CD4-positive, alpha-beta T cell treated with Interleukin-6 at 100 ng/mL for 8 hours (primary cell): ENCODE measurements around the gene FOXF2.

Experiments used
- DNase-seq: peaks from one replicate; pipeline ENCODE4 v3.0.0-alpha.2; 2020; ENCODE audit warnings: mixed read lengths, low spot score

FOXF2 gene

GRCh38 chr6:1407499-1407990 is 18.2 kb downstream of the FOXF2 start:
- no peak for DNase-seq

DNA sequence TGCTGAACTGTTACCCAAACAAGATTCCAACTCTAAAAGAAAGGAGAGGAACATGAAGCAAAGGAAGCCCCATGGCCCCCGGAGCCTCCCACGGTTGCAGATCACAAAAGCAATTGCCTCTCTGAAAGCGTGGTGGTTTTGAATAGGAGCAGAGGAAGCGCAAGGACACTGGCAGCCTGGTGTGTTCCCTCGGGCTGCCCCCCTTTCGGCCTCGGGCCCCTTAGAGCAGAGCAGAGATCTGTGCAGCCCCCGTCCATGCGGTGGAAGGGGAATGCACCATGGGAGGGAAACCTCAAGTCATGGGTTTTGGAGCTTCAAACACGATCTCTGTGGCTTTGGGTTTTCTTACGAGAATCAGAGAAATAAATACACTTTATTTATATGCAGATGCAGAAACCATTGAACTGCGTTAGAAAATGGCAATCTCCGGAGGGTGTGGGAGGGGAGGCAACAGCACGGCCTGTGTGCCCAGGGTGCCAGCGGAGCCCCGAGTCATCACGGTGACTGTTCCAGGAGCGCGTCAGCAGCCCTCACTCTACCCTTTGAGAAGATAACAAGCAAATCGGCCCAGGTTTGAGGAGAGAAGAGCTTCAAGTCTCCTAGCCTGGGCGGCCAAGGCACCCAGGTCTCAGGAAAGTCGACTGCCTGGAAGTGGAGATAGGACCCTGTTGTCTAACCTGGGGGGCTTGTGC is 20.5 kb downstream of the FOXF2 start:
- DNase-seq: no peak

- DNase-seq: no peak
Observed at GRCh38 chr6:1412901-1413300, 23.5 kb downstream of the FOXF2 start.

DNA sequence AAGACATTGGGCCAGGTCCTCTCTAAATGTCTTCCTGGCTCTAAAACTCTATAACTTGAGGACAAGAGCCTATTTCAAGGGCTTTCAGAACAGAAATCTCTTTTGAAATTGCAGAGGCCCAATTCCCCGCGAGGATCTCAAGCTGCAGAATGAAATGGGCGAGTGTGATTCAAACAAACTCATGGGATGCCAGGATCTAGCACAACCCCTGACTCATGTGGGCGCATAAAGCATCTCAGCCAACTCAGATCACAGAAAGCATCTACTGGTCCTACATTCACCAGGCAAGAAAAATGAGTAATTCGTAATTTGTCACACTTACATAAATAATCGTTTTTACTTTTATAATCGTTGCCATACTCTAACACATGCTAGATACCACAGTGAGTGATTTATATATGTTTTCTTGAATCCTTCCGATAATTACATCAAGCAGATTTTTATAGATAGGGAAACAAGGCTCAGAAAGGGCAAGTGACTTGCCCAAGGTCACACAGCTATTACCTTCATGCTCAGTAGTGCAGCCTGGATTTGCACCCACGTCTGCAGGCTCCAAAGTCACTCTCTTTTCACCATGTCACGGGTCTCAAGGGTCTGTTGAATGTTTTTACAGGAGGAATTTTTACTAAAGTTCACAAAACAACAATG is 26.2 kb downstream of the FOXF2 start:
- no peak for DNase-seq

DNA sequence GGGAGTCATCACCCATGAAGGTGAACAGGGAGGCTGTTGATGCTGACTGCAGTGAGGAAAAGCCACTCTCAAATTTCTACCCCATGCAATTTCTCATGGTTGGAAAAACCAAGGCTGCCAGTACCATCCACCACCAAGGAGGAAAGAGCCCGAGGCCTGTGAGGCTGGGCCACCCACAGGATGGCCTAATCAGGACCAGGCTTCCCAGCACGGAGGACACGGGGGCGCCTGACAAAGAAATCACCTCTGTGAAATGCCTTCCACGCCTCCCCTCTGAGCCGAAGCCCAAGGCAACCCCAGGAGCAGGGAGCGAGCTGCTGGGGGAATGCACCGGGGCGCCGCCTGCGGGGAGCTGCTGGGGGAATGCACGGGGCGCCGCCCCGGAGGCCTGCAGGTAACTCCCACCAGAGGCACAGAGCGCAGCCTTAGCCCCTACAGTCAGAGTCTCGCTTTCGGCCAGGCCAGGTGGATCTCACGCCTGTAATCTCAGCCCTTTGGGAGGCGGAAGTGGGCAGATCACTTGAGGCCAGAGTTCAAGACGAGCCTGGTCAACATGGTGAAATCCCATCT is 26.9 kb downstream of the FOXF2 start:
- no peak for DNase-seq

DNA sequence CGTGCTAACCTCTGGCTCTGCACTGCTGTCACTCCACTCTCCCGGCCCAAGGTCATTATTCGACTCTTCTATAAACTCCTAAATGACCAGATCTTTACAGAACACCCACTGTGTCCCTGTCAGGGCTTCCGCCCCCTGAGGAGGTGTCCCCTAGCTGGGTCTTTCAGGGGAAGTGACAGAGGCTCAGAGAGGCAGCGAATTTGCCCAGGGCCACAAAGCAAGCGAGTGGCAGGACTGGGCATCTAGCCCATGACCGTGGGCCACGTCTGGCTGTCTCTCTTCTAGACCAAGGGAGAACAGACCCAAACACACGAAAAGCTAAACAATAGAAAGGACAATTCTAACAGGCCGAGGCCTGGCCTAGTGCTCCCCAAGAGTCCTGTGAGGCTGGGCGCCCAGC is 27.4 kb downstream of the FOXF2 start:
- no peak for DNase-seq

- no peak for DNase-seq
Observed at GRCh38 chr6:1417718-1418117, 28.3 kb downstream of the FOXF2 start.

DNA sequence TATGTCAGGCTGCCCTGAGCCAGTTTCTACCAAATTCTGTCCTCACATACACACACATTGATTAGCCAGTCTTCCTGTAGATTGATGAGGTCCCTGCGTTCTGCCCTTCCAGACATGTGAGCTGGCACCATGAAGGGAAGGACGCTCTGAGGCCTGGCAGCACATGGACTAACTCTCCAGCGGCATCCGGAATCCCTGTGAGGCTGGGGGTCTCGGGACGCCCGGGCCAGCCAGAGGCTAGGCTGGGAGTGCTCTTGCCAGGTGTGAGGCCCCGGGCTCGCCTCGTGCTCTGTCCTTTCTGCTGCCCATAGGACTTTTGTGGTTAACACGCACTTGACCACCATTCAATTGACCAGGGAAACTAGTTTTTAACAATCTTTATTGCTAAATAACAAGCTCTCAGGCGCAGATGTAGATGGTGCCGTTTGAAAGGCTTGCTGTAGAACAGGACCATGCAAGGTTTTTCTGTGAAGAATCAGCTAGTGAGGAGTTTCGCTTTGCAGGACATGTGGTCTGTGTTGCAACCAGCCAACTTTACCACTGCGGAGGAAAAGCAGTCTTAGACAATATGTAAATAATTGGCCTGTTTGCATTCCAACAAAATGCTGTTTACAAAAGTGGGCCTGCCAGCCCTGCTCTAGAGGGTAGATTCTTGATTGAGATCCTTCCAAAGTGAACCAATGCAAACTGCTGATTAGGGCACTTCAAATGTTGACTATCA is 29.3 kb downstream of the FOXF2 start:
- no peak for DNase-seq

- DNase-seq: no peak
Observed at GRCh38 chr6:1420382-1420781, 31.0 kb downstream of the FOXF2 start.

GRCh38 chr6:1422290-1422689 is 32.9 kb downstream of the FOXF2 start:
- DNase-seq: no peak

DNA sequence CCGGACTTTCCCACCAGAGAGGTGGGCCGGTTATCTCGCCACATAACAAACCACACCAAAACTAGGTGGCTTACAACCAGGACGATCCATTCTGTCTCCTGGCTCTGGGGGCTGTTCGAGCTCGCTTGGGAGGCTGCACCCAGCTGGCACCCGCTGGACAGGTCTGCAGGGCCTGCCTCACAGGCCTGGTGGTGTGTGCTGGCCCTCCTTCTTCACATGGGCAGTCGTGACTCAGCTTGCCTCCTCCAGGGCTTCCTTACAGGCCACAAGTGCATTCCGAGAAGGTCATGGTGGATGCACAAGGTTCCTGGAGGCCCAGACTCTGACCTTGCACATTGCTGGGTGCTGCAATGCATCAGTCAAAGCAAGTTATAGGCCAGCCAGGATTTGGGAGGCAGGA is 34.2 kb downstream of the FOXF2 start:
- DNase-seq: no peak

DNA sequence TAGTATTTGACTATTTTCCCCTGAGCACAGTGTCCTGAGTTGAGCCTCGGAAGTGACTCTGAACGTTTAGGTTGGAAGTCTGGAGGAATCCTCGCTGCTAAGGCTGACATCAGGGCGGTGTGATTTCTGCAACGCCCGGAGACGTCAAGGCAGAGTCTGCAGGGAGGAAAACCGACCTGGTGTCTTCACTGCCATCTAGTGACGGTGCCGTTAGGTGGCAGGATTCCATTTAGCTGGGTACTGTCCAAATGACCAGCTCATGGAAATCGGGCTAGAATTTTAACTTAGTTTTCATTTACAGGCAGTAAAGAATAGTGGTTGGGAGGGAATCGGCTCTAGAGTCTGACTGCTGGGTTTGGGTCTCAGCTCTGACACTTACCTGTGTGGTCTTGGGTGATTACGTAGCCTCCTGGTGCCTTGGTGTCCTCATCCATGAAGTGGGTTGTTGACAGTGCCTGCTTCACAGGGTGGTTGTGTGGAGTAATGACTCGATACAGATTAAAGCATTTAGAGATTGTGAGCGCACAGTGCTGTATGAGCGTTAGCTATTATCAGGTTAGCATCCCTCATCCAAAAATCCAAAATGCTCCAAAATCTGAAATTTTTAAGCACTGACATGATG is 35.0 kb downstream of the FOXF2 start:
- no peak for DNase-seq

- no peak for DNase-seq
Observed at GRCh38 chr6:1426416-1426815, 37.0 kb downstream of the FOXF2 start.

GRCh38 chr6:1435806-1436205 is 46.4 kb downstream of the FOXF2 start:
- DNase-seq: no peak

GRCh38 chr6:1436334-1437306 is 47.2 kb downstream of the FOXF2 start:
- DNase-seq: peak; percentile 30

DNA sequence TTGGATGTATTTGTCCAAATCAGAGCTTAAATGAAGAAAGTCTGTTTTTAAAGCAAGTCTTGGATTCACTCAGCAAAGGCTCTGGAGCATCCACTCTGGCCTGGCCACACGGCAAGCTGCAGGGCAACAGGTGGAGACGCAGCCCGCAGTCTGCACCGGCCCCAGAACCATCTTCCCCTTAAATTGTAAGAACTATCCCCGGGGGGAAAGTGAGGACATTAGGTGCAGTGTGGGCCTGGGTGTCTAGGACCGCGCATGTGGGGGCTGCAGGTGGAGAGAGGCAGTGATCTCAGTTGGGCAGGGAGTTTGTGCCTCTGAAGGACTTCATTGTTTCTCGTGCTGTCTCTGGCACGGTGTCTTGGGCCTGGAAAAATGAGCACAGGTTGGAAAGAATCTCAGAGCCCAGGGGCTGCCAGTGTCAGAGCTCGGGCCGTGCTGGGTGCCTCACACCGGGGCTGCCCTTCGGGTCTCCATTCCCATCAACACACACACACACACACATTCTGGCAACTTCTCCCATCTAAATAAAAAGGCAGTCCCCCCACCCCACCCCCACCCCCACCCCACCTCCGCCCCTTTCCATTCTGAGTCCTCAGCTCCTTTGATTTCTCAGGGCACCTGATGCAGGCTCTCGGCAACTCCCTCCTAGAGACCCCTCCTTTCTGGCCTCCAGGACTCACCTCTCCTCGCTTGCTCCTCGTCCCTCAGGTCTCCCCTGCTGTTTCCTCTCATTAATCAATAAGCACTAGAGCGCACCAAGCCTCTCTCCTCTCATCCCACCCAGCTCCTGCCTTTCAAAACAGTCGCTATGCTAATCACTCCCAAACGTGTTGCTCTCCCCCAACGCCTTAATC is 48.4 kb downstream of the FOXF2 start:
- no peak for DNase-seq

DNA sequence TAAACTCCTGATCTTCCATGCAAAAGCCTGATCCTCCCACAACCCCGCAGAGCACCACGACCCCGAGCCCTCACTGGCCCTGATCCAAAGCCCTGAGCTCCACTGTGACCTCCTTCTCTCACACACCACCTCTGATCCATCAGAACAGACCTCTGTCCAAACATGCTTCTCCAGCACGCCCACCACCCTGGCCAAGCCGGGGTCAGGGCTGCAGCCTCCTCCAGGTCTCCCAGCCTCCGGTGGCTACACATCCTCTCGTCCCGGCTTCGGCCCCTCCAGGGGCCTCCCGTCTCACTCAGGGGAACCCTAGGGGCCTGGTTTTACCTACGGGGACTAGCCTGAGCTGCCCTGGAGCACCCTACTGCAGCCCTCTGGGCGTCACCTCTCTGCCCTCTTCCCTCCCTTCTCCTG is 49.1 kb downstream of the FOXF2 start:
- no peak for DNase-seq

GRCh38 chr6:1439349-1439748 is 50.0 kb downstream of the FOXF2 start:
- no peak for DNase-seq

GRCh38 chr6:1442929-1443328 is 53.6 kb downstream of the FOXF2 start:
- DNase-seq: no peak
